ENCODE data around the gene TSPAN15. TPM values are rescaled to one million over a fixed set of nuclear protein-coding genes. Genes with fewer than 3 reads are reported as not detected.
"Not testable (repeated sequence)": the region's sequence is repeated elsewhere in the genome, so short reads cannot be mapped to it uniquely, and the experiment has no call there.

The TSPAN15 gene
- total and polyA plus RNA-seq, 2 donors (not counting 1 experiment from before 2014, with no cell fraction given): 0.56 to 2.6 TPM

DNA sequence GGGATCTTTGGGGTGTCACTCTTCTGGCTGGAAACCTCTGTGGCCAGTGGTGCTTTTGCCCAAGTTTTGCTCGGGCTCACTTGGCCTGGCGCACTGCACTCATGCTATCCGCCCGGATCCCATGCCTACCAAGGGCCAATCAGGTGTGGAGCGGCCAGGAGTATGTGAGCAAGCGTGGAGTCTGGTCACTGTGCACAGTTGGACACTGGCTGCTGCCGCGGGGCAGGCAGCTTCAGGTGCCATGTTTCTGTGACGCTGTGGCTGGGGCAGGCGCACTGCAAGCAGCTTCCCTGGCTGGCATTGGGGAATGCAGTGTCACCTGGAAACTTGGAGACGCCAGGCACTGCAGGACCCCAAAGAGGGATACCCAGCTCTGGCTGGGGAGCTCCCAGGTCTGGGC is 76.7 kb downstream of the TSPAN15 start:
- DNase-seq (ENCODE audit: low read depth in 2 of 2): no peak
- Histone ChIP-seq H3K79me2 (ENCODE audit: control insufficient read depth, insufficient read depth, low read length) (no peaks in the 10 kb centered on the region), H3K9ac (ENCODE audit: insufficient read depth, low read length) (no peak overlapping the region), H3K27me3 (ENCODE audit: control insufficient read depth, insufficient read depth, low read length) (no peaks in the 10 kb centered on the region), H2AFZ (ENCODE audit: low read length) (no peak overlapping the region), H3K27ac (ENCODE audit: insufficient read depth, low read length) (no peak overlapping the region), H3K36me3 (ENCODE audit: control insufficient read depth, insufficient read depth, low read length) (no peaks in the 10 kb centered on the region), H3K9me3 (ENCODE audit: control insufficient read depth, insufficient read depth, low read depth, low read length) (no peaks in the 10 kb centered on the region), H4K20me1 (ENCODE audit: control insufficient read depth, extremely low read depth, insufficient read depth, low read length) (no peaks in the 10 kb centered on the region), H3K4me1 (ENCODE audit: control insufficient read depth, extremely low read depth, insufficient read depth, low read length) (no peaks in the 10 kb centered on the region), H3K4me3 (replicated peaks in 1 of 4; ENCODE audit: control extremely low read depth in 1 of 4, insufficient read depth in 1 of 4, low read depth in 3 of 4, low read length in 4 of 4) (no peak overlapping the region), H3K4me2 (ENCODE audit: extremely low read depth, insufficient read depth, low read length) (no peak overlapping the region)
- TF ChIP-seq EZH2 (IDR thresholded peaks at IDR 0.05; ENCODE audit: low read length, missing control alignments): no peak
- TF ChIP-seq, protein P1, sequence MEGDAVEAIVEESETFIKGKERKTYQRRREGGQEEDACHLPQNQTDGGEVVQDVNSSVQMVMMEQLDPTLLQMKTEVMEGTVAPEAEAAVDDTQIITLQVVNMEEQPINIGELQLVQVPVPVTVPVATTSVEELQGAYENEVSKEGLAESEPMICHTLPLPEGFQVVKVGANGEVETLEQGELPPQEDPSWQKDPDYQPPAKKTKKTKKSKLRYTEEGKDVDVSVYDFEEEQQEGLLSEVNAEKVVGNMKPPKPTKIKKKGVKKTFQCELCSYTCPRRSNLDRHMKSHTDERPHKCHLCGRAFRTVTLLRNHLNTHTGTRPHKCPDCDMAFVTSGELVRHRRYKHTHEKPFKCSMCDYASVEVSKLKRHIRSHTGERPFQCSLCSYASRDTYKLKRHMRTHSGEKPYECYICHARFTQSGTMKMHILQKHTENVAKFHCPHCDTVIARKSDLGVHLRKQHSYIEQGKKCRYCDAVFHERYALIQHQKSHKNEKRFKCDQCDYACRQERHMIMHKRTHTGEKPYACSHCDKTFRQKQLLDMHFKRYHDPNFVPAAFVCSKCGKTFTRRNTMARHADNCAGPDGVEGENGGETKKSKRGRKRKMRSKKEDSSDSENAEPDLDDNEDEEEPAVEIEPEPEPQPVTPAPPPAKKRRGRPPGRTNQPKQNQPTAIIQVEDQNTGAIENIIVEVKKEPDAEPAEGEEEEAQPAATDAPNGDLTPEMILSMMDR (conservative IDR thresholded peaks at IDR 0.05 in 1 of 2, IDR thresholded peaks at IDR 0.05 in 1 of 2; ENCODE audit: low read depth in 1 of 2, low read length in 2 of 2): no peak

DNA sequence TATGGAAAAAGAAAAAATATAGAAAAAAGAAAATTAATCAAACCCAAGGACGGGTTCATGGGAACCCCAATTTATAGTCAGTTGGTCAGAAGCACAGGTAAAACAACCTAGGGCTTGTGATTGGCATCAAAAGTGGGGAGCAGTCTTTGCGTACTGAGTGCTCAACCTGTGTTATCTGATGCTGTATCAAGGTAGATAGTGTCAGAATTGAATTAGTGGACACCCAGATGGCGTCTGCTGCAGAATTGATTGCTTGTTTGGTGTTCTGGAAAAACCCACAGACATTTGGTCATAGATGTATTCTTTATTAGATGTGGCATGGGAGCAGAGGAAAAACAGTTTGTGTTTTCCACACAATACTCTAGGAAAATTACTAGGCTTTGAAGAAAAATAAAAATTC is 82.4 kb downstream of the TSPAN15 start:
- TF ChIP-seq EZH2 (IDR thresholded peaks at IDR 0.05; ENCODE audit: low read length, missing control alignments): no peak
- TF ChIP-seq, protein P1 (conservative IDR thresholded peaks at IDR 0.05 in 1 of 2, IDR thresholded peaks at IDR 0.05 in 1 of 2; ENCODE audit: low read depth in 1 of 2, low read length in 2 of 2): no peak
- Histone ChIP-seq H3K9ac (ENCODE audit: insufficient read depth, low read length) (no peak overlapping the region), H2AFZ (ENCODE audit: low read length) (no peak overlapping the region)

DNA sequence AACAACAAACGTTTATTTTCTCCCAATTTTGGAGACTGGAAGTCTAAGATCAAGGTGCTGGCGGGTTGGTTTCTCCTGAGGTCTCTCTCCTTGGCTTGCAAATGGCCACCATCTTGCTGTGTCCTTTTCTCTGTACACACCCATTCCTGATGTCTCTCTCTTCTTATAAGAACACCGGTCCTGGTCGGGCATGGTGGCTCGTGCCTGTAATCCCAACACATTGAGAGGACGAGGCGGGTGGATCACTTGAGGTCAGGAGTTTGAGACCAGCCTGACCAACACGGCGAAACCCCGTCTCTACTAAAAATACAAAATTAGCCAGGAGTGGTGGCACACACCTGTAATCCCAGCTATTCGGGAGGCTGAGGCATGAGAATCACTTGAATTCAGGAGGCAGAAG is 85.3 kb downstream of the TSPAN15 start:
- H4K20me1 ChIP-seq (ENCODE audit: control insufficient read depth, extremely low read depth, insufficient read depth, low read length): not testable (repeated sequence)

More for the DNA sequence above, 82.4 kb downstream of the TSPAN15 start:
- H3K4me3 ChIP-seq (replicated peaks in 1 of 4; ENCODE audit: control extremely low read depth in 1 of 4, insufficient read depth in 1 of 4, low read depth in 3 of 4, low read length in 4 of 4): no peak overlapping the region
- no peak for DNase-seq (ENCODE audit: low read depth in 2 of 2)
- H3K9me3 ChIP-seq (ENCODE audit: control insufficient read depth, insufficient read depth, low read depth, low read length): no peaks in the 10 kb centered on the region
- H3K27ac ChIP-seq (ENCODE audit: insufficient read depth, low read length): no peak overlapping the region
- no peaks in the 10 kb centered on the region for H3K36me3 ChIP-seq (ENCODE audit: control insufficient read depth, insufficient read depth, low read length)
- H3K4me1 ChIP-seq (ENCODE audit: control insufficient read depth, extremely low read depth, insufficient read depth, low read length): no peaks in the 10 kb centered on the region
- no peaks in the 10 kb centered on the region for H4K20me1 ChIP-seq (ENCODE audit: control insufficient read depth, extremely low read depth, insufficient read depth, low read length)
- H3K79me2 ChIP-seq (ENCODE audit: control insufficient read depth, insufficient read depth, low read length): no peaks in the 10 kb centered on the region
- no peaks in the 10 kb centered on the region for H3K27me3 ChIP-seq (ENCODE audit: control insufficient read depth, insufficient read depth, low read length)
- no peak overlapping the region for H3K4me2 ChIP-seq (ENCODE audit: extremely low read depth, insufficient read depth, low read length)

More for the DNA sequence above, 85.3 kb downstream of the TSPAN15 start:
- not testable (repeated sequence) for H3K4me2 ChIP-seq (ENCODE audit: extremely low read depth, insufficient read depth, low read length); H3K36me3 ChIP-seq (ENCODE audit: control insufficient read depth, insufficient read depth, low read length); H2AFZ ChIP-seq (ENCODE audit: low read length); H3K9me3 ChIP-seq (ENCODE audit: control insufficient read depth, insufficient read depth, low read depth, low read length); H3K4me3 ChIP-seq (replicated peaks in 1 of 4; ENCODE audit: control extremely low read depth in 1 of 4, insufficient read depth in 1 of 4, low read depth in 3 of 4, low read length in 4 of 4); H3K4me1 ChIP-seq (ENCODE audit: control insufficient read depth, extremely low read depth, insufficient read depth, low read length); H3K9ac ChIP-seq (ENCODE audit: insufficient read depth, low read length); H3K79me2 ChIP-seq (ENCODE audit: control insufficient read depth, insufficient read depth, low read length); DNase-seq (ENCODE audit: low read depth in 2 of 2); H3K27me3 ChIP-seq (ENCODE audit: control insufficient read depth, insufficient read depth, low read length); H3K27ac ChIP-seq (ENCODE audit: insufficient read depth, low read length)
